ENCODE measurements around the gene MBD2. TPM values are rescaled to one million over a fixed set of nuclear protein-coding genes. Genes with fewer than 3 reads are reported as not detected.
A peak's percentile ranks its signal among the peaks of the same experiment; 100 is the strongest.
"Not testable (repeated sequence)": the region's sequence is repeated elsewhere in the genome, so short reads cannot be mapped to it uniquely, and the experiment has no call there.

MBD2 gene
- total and polyA plus RNA-seq, 2 donors (not counting 1 experiment from before 2014, with no cell fraction given), result 32.5 to 43.8 TPM

DNA sequence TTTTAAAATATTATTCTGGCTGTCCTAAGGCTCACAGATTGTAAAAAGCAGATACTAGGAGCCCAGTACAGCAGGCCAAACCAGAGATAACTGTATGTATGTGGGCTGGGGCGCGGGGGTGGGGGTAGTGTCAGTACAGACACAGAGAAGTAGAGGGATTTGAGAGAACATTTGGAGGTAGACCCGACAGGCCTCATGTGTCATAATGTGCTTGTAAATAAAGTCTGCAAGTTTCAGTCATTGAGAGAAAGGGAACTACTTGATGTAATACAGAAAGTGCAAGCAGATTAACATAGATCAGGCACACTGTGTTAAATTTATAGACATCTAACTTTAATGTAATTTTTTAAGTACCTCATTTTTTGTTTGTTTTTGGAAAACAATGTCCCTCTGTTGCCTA is 37.4 kb upstream of the MBD2 start:
- no peak overlapping the region for H3K27ac ChIP-seq (ENCODE audit: insufficient read depth, low read length)
- no peak overlapping the region for H3K4me2 ChIP-seq (ENCODE audit: extremely low read depth, insufficient read depth, low read length)
- H3K27me3 ChIP-seq (ENCODE audit: control insufficient read depth, insufficient read depth, low read length), result no peaks in the 10 kb centered on the region
- TF ChIP-seq, protein P1, sequence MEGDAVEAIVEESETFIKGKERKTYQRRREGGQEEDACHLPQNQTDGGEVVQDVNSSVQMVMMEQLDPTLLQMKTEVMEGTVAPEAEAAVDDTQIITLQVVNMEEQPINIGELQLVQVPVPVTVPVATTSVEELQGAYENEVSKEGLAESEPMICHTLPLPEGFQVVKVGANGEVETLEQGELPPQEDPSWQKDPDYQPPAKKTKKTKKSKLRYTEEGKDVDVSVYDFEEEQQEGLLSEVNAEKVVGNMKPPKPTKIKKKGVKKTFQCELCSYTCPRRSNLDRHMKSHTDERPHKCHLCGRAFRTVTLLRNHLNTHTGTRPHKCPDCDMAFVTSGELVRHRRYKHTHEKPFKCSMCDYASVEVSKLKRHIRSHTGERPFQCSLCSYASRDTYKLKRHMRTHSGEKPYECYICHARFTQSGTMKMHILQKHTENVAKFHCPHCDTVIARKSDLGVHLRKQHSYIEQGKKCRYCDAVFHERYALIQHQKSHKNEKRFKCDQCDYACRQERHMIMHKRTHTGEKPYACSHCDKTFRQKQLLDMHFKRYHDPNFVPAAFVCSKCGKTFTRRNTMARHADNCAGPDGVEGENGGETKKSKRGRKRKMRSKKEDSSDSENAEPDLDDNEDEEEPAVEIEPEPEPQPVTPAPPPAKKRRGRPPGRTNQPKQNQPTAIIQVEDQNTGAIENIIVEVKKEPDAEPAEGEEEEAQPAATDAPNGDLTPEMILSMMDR (conservative IDR thresholded peaks at IDR 0.05 in 1 of 2, IDR thresholded peaks at IDR 0.05 in 1 of 2; ENCODE audit: low read depth in 1 of 2, low read length in 2 of 2), result no peak
- TF ChIP-seq EZH2 (IDR thresholded peaks at IDR 0.05; ENCODE audit: low read length, missing control alignments), result no peak
- H3K9me3 ChIP-seq (ENCODE audit: control insufficient read depth, insufficient read depth, low read depth, low read length), result no peaks in the 10 kb centered on the region
- no peaks in the 10 kb centered on the region for H4K20me1 ChIP-seq (ENCODE audit: control insufficient read depth, extremely low read depth, insufficient read depth, low read length)
- H2AFZ ChIP-seq (ENCODE audit: low read length), result no peak overlapping the region
- H3K79me2 ChIP-seq (ENCODE audit: control insufficient read depth, insufficient read depth, low read length), result no peaks in the 10 kb centered on the region
- no peaks in the 10 kb centered on the region for H3K4me1 ChIP-seq (ENCODE audit: control insufficient read depth, extremely low read depth, insufficient read depth, low read length)
- no peak overlapping the region for H3K4me3 ChIP-seq (replicated peaks in 1 of 4; ENCODE audit: control extremely low read depth in 1 of 4, insufficient read depth in 1 of 4, low read depth in 3 of 4, low read length in 4 of 4)
- H3K36me3 ChIP-seq (ENCODE audit: control insufficient read depth, insufficient read depth, low read length), result no peaks in the 10 kb centered on the region
- DNase-seq (ENCODE audit: low read depth in 2 of 2), result no peak
- H3K9ac ChIP-seq (ENCODE audit: insufficient read depth, low read length), result no peak overlapping the region

DNA sequence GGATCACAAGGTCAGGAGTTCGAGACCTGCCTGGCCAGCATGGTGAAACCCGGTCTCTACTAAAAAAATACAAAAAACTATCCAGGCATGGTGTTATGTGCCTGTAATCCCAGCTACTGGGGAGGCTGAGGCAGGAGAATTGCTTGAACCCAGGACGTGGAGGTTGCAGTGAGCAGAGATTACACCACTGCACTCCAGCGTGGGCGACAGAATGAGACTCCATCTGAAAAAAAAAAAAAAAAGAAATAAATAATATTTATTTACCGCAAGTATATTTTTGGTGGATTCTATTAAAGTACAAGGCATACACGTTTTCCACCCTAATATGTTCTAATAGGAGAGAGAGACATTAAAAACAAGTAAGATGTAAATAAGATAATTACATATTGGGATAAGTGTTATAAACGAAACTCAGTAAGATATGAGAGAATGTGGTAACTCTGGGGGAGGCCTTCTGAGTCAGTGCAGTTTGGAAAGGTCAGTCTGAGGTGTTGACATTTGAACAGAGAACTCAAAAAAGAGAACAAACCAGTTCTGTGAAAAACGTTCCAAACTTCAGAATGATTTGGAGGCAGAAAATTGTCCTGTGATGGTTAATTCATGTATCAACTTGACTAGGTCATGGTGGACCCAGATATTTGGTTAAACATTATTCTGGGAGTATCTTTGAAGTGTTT is 36.1 kb upstream of the MBD2 start:
- Histone ChIP-seq H3K36me3 (ENCODE audit: control insufficient read depth, insufficient read depth, low read length) (no peaks in the 10 kb centered on the region), H3K79me2 (ENCODE audit: control insufficient read depth, insufficient read depth, low read length) (no peaks in the 10 kb centered on the region), H2AFZ (ENCODE audit: low read length) (no peak overlapping the region), H3K4me2 (ENCODE audit: extremely low read depth, insufficient read depth, low read length) (no peak overlapping the region), H3K27ac (ENCODE audit: insufficient read depth, low read length) (no peak overlapping the region), H3K9ac (ENCODE audit: insufficient read depth, low read length) (no peak overlapping the region), H3K4me1 (ENCODE audit: control insufficient read depth, extremely low read depth, insufficient read depth, low read length) (no peaks in the 10 kb centered on the region), H3K9me3 (ENCODE audit: control insufficient read depth, insufficient read depth, low read depth, low read length) (no peaks in the 10 kb centered on the region), H3K27me3 (ENCODE audit: control insufficient read depth, insufficient read depth, low read length) (no peaks in the 10 kb centered on the region), H3K4me3 (replicated peaks in 1 of 4; ENCODE audit: control extremely low read depth in 1 of 4, insufficient read depth in 1 of 4, low read depth in 3 of 4, low read length in 4 of 4) (no peak overlapping the region), H4K20me1 (ENCODE audit: control insufficient read depth, extremely low read depth, insufficient read depth, low read length) (no peaks in the 10 kb centered on the region)
- TF ChIP-seq, protein P1 (conservative IDR thresholded peaks at IDR 0.05 in 1 of 2, IDR thresholded peaks at IDR 0.05 in 1 of 2; ENCODE audit: low read depth in 1 of 2, low read length in 2 of 2), result no peak
- no peak for TF ChIP-seq EZH2 (IDR thresholded peaks at IDR 0.05; ENCODE audit: low read length, missing control alignments)
- peak in 1 of 2 donors; percentile 9 for DNase-seq (ENCODE audit: low read depth in 2 of 2)

DNA sequence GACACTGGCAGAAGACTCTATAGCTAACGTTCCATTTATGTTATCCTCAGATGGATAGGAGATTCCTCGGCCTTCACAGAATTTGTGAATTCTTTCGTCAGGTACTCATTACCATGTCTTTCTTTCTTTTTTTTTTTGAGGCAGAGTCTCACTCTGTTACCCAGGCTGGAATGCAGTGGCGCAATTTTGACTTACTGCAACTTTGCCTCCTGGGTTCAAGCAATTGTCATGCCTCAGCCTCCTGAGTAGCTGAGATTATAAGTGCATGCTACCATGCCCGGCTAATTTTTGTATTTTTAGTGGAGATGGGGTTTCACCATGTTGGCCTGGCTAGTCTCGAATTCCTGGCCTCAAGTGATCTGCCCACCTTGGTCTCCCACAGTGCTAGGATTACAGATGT is 33.3 kb upstream of the MBD2 start:
- H3K79me2 ChIP-seq (ENCODE audit: control insufficient read depth, insufficient read depth, low read length); H3K4me3 ChIP-seq (replicated peaks in 1 of 4; ENCODE audit: control extremely low read depth in 1 of 4, insufficient read depth in 1 of 4, low read depth in 3 of 4, low read length in 4 of 4); DNase-seq (ENCODE audit: low read depth in 2 of 2): not testable (repeated sequence)

More for the DNA sequence above, 33.3 kb upstream of the MBD2 start:
- not testable (repeated sequence) for H4K20me1 ChIP-seq (ENCODE audit: control insufficient read depth, extremely low read depth, insufficient read depth, low read length); H3K27ac ChIP-seq (ENCODE audit: insufficient read depth, low read length); H3K4me2 ChIP-seq (ENCODE audit: extremely low read depth, insufficient read depth, low read length); H3K36me3 ChIP-seq (ENCODE audit: control insufficient read depth, insufficient read depth, low read length); H3K4me1 ChIP-seq (ENCODE audit: control insufficient read depth, extremely low read depth, insufficient read depth, low read length); H3K27me3 ChIP-seq (ENCODE audit: control insufficient read depth, insufficient read depth, low read length); H3K9ac ChIP-seq (ENCODE audit: insufficient read depth, low read length); H3K9me3 ChIP-seq (ENCODE audit: control insufficient read depth, insufficient read depth, low read depth, low read length); H2AFZ ChIP-seq (ENCODE audit: low read length)

All from fibroblast of lung (primary cell).